HEK293T (cell line): ENCODE measurements around the gene TLE3.

Experiments used
- BHLHE40 ChIP-seq: fragments of 450-650 bp; IDR thresholded peaks from 2 replicates; pipeline ENCODE4 v1.6.1; 2016; ENCODE audit warnings: mild to moderate bottlenecking, moderate library complexity, borderline replicate concordance
- ELF4 ChIP-seq: fragments of 450-650 bp; IDR thresholded peaks from 2 replicates; pipeline ENCODE4 v1.6.1; 2017; ENCODE audit warnings: antibody characterized with exemption
- LEF1 ChIP-seq: fragments of 450-650 bp; IDR thresholded peaks from 2 replicates; pipeline ENCODE4 v1.6.1; 2017; ENCODE audit warnings: mild to moderate bottlenecking, borderline replicate concordance
- SP1 ChIP-seq: fragments of 450-650 bp; IDR thresholded peaks from 2 replicates; pipeline ENCODE4 v1.6.1; 2017
- ZNF384 ChIP-seq: fragments of 450-650 bp; IDR thresholded peaks from 2 replicates; pipeline ENCODE4 v1.6.1; 2016

GRCh38 chr15:70074380-70074779 is 23.3 kb downstream of the TLE3 start:
- TF ChIP-seq BHLHE40 (no peak), SP1 (no peak), LEF1 (no peak), ZNF384 (no peak), ELF4 (no peak)
